Ectodermal cell (in vitro differentiated cells): Measurements from ENCODE around the gene GIPC3. TPM values are rescaled to one million over a fixed set of nuclear protein-coding genes. Genes with fewer than 3 reads are reported as not detected.

ENCODE experiments used
- H3K27ac ChIP-seq: 2 replicates; pipeline ENCODE4 v1.7.0; 2013; ENCODE audit warnings: mild to moderate bottlenecking, low read depth, low read length; ENCODE audit not compliant: insufficient read depth, poor library complexity, severe bottlenecking
- H3K27me3 ChIP-seq: 2 replicates; pipeline ENCODE4 v1.7.0; 2013; ENCODE audit warnings: mild to moderate bottlenecking, low read length; ENCODE audit not compliant: insufficient read depth, control insufficient read depth, poor library complexity, severe bottlenecking
- H3K36me3 ChIP-seq: one replicate; pipeline ENCODE4 v1.7.0; 2013; ENCODE audit warnings: low read length; ENCODE audit not compliant: control insufficient read depth, insufficient read depth
- H3K4me1 ChIP-seq: one replicate; pipeline ENCODE4 v1.7.0; 2013; ENCODE audit warnings: low read length; ENCODE audit not compliant: control insufficient read depth, insufficient read depth
- H3K4me3 ChIP-seq: 2 replicates; pipeline ENCODE4 v1.7.0; 2013; ENCODE audit warnings: low read depth, low read length, control low read depth; ENCODE audit not compliant: insufficient read depth
- H3K9me3 ChIP-seq: 2 replicates; pipeline ENCODE4 v1.7.0; 2013; ENCODE audit warnings: mild to moderate bottlenecking, low read length, moderate library complexity; ENCODE audit not compliant: control insufficient read depth
- WGBS, 2 experiments: methylation state at CpG; one replicate each; pipeline ENCODE4 v1.1.7; 2013; ENCODE audit warnings: missing lambda C conversion rate in 2 of 2; 5-methylcytosine and 5-hydroxymethylcytosine counted together
- polyA plus RNA-seq, 4 experiments: library from polyadenylated mRNA; stranded (reverse); fragments of 50-300 nt; gene quantifications; one replicate each; pipeline ENCODE4 v1.2.3, GENCODE V29; 2013

The GIPC3 gene
- polyA plus RNA-seq (2013, experiment 1 of 4), result 0.30 TPM
- polyA plus RNA-seq (2013, experiment 2 of 4), result 0.25 TPM
- polyA plus RNA-seq (2013, experiment 3 of 4), result 0.32 TPM
- 0.32 TPM for polyA plus RNA-seq (2013, experiment 4 of 4)

- Histone ChIP-seq H3K4me3 (no peak within 1 kb of the TSS), H3K27me3 (peaks cover 47% of the 10 kb centered on the region), H3K9me3 (no peaks in the 10 kb centered on the region)
Measured at GRCh38 chr19:3585301-3586126, at the start of gene GIPC3. GIPC3 (plus strand) TSS chr19:3585478; CDS start chr19:3585598, 120 bp downstream.

GRCh38 chr19:3535563-3535965 lies 49.7 kb upstream of the GIPC3 start:
- peaks cover 34% of the 10 kb centered on the region for H3K36me3 ChIP-seq
- WGBS, 2 experiments, result 93 to 95% methylated on average over 14 of the region's 14 CpGs
- H3K9me3 ChIP-seq, result no peaks in the 10 kb centered on the region
- no peaks in the 10 kb centered on the region for H3K27me3 ChIP-seq
- no peak overlapping the region for H3K27ac ChIP-seq
- H3K4me3 ChIP-seq, result no peak overlapping the region
- H3K4me1 ChIP-seq, result peaks cover 5% of the 10 kb centered on the region

More at GRCh38 chr19:3585301-3586126, at the start of gene GIPC3:
- Histone ChIP-seq H3K36me3 (no peaks in the 10 kb centered on the region), H3K27ac (no peak within 1 kb of the TSS), H3K4me1 (no peaks in the 10 kb centered on the region)
- 17% methylated on average over 84 of the region's 84 CpGs for WGBS, 2 experiments

GRCh38 chr19:3535981-3536380 lies 49.3 kb upstream of the GIPC3 start:
- WGBS, 2 experiments, result 93 to 94% methylated on average over 7 to 10 of the region's 10 CpGs
- Histone ChIP-seq H3K4me1 (peaks cover 5% of the 10 kb centered on the region), H3K4me3 (no peak overlapping the region), H3K27ac (no peak overlapping the region), H3K9me3 (no peaks in the 10 kb centered on the region), H3K36me3 (peaks cover 30% of the 10 kb centered on the region), H3K27me3 (no peaks in the 10 kb centered on the region)

- no peak overlapping the region for H3K4me3 ChIP-seq
- no peaks in the 10 kb centered on the region for H3K9me3 ChIP-seq
- WGBS, 2 experiments, result 93 to 95% methylated on average over 27 of the region's 27 CpGs
- H3K27me3 ChIP-seq, result no peaks in the 10 kb centered on the region
- H3K36me3 ChIP-seq, result peaks cover 24% of the 10 kb centered on the region
- H3K4me1 ChIP-seq, result peaks cover 5% of the 10 kb centered on the region
- H3K27ac ChIP-seq, result no peak overlapping the region
Measured at GRCh38 chr19:3536429-3537100, 48.7 kb upstream of the GIPC3 start.

GRCh38 chr19:3537101-3537437 lies 48.2 kb upstream of the GIPC3 start:
- no peaks in the 10 kb centered on the region for H3K9me3 ChIP-seq
- no peaks in the 10 kb centered on the region for H3K27me3 ChIP-seq
- no peak overlapping the region for H3K27ac ChIP-seq
- H3K36me3 ChIP-seq, result peaks cover 19% of the 10 kb centered on the region
- no peak overlapping the region for H3K4me3 ChIP-seq
- WGBS, 2 experiments, result 92 to 94% methylated on average over 13 of the region's 13 CpGs
- H3K4me1 ChIP-seq, result peaks cover 5% of the 10 kb centered on the region

- Histone ChIP-seq H3K27ac (no peak overlapping the region), H3K9me3 (no peaks in the 10 kb centered on the region), H3K36me3 (peaks cover 14% of the 10 kb centered on the region)
Measured at GRCh38 chr19:3537438-3538240, 47.6 kb upstream of the GIPC3 start.

GRCh38 chr19:3538258-3538929 lies 46.9 kb upstream of the GIPC3 start:
- 92 to 93% methylated on average over 25 of the region's 25 CpGs for WGBS, 2 experiments
- Histone ChIP-seq H3K36me3 (peaks cover 7% of the 10 kb centered on the region), H3K4me3 (no peak overlapping the region), H3K4me1 (peaks cover 5% of the 10 kb centered on the region), H3K27ac (no peak overlapping the region), H3K9me3 (no peaks in the 10 kb centered on the region), H3K27me3 (no peaks in the 10 kb centered on the region)

More at GRCh38 chr19:3537438-3538240, 47.6 kb upstream of the GIPC3 start:
- H3K4me3 ChIP-seq, result no peak overlapping the region
- H3K4me1 ChIP-seq, result peaks cover 5% of the 10 kb centered on the region
- WGBS, 2 experiments, result 92 to 94% methylated on average over 22 of the region's 22 CpGs
- H3K27me3 ChIP-seq, result no peaks in the 10 kb centered on the region

- Histone ChIP-seq H3K27ac (no peak within 1 kb of the TSS), H3K36me3 (peaks cover 3% of the 10 kb centered on the region), H3K4me1 (peaks cover 5% of the 10 kb centered on the region), H3K4me3 (no peak within 1 kb of the TSS), H3K9me3 (no peaks in the 10 kb centered on the region), H3K27me3 (no peaks in the 10 kb centered on the region)
- WGBS, 2 experiments, result 70 to 71% methylated on average over 28 of the region's 28 CpGs
Measured at GRCh38 chr19:3538965-3539755, 46.1 kb upstream of the GIPC3 start, which contains the start of gene TEKTIP1. TEKTIP1 (plus strand) TSS chr19:3539174; CDS start chr19:3539178, 4 bp downstream.

- Histone ChIP-seq H3K4me1 (peaks cover 10% of the 10 kb centered on the region), H3K27me3 (no peaks in the 10 kb centered on the region), H3K4me3 (no peak overlapping the region), H3K27ac (no peak overlapping the region), H3K36me3 (no peaks in the 10 kb centered on the region), H3K9me3 (no peaks in the 10 kb centered on the region)
- 100% methylated on average over 1 of the region's 1 CpG for WGBS, 2 experiments
Measured at GRCh38 chr19:3539756-3540118, 45.5 kb upstream of the GIPC3 start.
